ENCODE data around the gene PPP6R1. TPM values are rescaled to one million over a fixed set of nuclear protein-coding genes. Genes with fewer than 3 reads are reported as not detected.

The PPP6R1 gene
- polyA plus RNA-seq, 3 donors: 16.9 to 91.3 (median 22.0) TPM

DNA sequence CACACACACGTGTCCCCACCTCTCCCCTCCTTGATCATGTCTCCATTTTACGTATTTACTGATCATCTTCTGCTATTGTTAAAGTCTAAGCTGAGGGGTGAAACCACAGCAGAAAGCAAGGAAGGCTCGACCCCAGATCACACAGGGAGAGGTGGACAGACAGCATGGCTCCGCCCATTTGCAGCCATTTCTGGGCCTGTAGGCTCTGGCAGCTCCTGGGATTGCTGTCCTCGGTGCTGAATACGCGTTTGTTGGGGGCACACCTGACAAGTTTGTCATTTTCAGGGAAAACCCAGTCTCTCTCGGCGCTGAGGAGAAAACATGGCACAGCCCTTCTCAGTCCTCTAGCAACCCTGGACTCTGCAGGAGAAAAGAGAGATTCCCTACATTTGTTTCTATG, 38.3 kb downstream of the PPP6R1 start:
- Histone ChIP-seq H3K9me3 (replicated peaks in 1 of 2; ENCODE audit: control insufficient read depth in 1 of 2, insufficient read depth in 1 of 2, low read length in 2 of 2) (peaks cover 8% of the 10 kb centered on the region in 2 donors), H3K4me3 (replicated peaks in 1 of 3; ENCODE audit: low read depth in 2 of 3, low read length in 3 of 3) (no peak overlapping the region), H3K9ac (ENCODE audit: insufficient read depth, low read length, poor library complexity, severe bottlenecking) (no peak overlapping the region), H3K79me2 (ENCODE audit: insufficient read depth, low read length) (no peaks in the 10 kb centered on the region), H3K36me3 (replicated peaks in 1 of 2; ENCODE audit: control insufficient read depth in 1 of 2, insufficient read depth in 2 of 2, low read length in 2 of 2) (peaks cover 2 to 7% of the 10 kb centered on the region in 2 donors), H4K20me1 (ENCODE audit: insufficient read depth, low read length) (peaks cover 46% of the 10 kb centered on the region), H3K27ac (ENCODE audit: low read depth in 1 of 2, low read length in 2 of 2) (no peak overlapping the region), H3K4me2 (replicated peaks; ENCODE audit: extremely low read depth, low read length, poor library complexity, severe bottlenecking) (no peak overlapping the region), H2AFZ (ENCODE audit: insufficient read depth, low read depth, low read length, poor library complexity, severe bottlenecking) (no peak overlapping the region), H3K27me3 (ENCODE audit: control insufficient read depth in 2 of 2, insufficient read depth in 2 of 2, low read length in 2 of 2) (no peaks in the 10 kb centered on the region), H3K4me1 (ENCODE audit: control insufficient read depth in 1 of 2, insufficient read depth in 2 of 2, low read length in 2 of 2) (peaks cover 12 to 17% of the 10 kb centered on the region in 2 donors)
- TF ChIP-seq, protein P1, sequence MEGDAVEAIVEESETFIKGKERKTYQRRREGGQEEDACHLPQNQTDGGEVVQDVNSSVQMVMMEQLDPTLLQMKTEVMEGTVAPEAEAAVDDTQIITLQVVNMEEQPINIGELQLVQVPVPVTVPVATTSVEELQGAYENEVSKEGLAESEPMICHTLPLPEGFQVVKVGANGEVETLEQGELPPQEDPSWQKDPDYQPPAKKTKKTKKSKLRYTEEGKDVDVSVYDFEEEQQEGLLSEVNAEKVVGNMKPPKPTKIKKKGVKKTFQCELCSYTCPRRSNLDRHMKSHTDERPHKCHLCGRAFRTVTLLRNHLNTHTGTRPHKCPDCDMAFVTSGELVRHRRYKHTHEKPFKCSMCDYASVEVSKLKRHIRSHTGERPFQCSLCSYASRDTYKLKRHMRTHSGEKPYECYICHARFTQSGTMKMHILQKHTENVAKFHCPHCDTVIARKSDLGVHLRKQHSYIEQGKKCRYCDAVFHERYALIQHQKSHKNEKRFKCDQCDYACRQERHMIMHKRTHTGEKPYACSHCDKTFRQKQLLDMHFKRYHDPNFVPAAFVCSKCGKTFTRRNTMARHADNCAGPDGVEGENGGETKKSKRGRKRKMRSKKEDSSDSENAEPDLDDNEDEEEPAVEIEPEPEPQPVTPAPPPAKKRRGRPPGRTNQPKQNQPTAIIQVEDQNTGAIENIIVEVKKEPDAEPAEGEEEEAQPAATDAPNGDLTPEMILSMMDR (IDR thresholded peaks at IDR 0.05): no peak
- Mint-ChIP-seq H3K27ac (peak overlapping the region in 1 of 7 donors; percentile 40), H3K36me3 (peaks cover 4 to 14% of the 10 kb centered on the region in 2 donors), H3K4me1 (peaks cover 13% of the 10 kb centered on the region), H3K27me3 (ENCODE audit: low read depth in 3 of 3) (peaks cover 0 to 6% (median 6%) of the 10 kb centered on the region in 3 donors), H3K4me3 (no peak overlapping the region), H3K9me3 (peaks cover 5 to 10% (median 8%) of the 10 kb centered on the region in 7 donors)
- intact Hi-C loops (cut with micrococcal nuclease): no loop called here
- 90% methylated on average over 6 of the region's 9 CpGs for WGBS (ENCODE audit: insufficient coverage)
- DNase-seq: no peak

DNA sequence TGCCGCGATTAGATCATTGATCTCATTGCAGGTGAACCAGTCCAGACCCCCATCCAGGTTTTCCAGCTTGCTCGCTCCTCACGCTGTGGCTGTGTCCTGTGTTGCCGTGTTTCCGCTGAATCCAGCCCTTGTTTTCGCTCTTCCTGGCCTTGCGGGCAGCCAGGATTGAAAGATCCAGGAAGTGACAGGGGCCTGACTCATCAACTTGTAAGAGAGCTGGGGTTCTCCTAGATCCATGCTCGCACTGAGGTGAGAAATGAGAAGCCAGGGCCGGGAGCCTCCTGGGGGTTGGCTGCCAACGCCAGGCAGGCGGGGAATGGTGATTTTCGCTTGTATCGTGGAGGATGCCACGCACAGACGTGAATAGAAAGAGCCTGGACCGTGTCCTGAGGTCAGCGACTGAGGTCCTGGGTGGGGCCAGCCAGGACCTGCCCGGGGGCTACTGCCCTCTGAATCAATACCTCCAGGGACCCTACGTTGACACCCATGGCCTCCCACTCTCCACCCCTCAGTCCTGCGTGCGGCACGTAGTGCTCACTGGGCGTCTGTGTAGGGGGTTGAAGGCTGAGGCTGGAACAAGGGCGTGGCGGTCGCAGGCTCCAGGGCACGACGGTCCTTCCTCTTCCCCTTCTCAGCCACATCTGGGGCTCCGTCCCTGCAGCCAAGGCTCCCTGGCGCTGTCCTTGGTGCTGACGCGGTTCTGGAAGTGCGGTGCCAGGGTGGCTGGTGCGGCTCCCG, 42.2 kb downstream of the PPP6R1 start:
- Mint-ChIP-seq H3K9me3 (peaks cover 16 to 27% (median 22%) of the 10 kb centered on the region in 7 donors), H3K36me3 (peaks cover 0 to 4% of the 10 kb centered on the region in 2 donors), H3K27ac (peak overlapping the region; percentile 85 to 97 (median 94)), H3K4me3 (peak overlapping the region; percentile 74 to 88), H3K27me3 (ENCODE audit: low read depth in 3 of 3) (peaks cover 10 to 14% (median 10%) of the 10 kb centered on the region in 3 donors), H3K4me1 (peaks cover 12% of the 10 kb centered on the region)
- H3K36me3 ChIP-seq (replicated peaks in 1 of 2; ENCODE audit: control insufficient read depth in 1 of 2, insufficient read depth in 2 of 2, low read length in 2 of 2): no peaks in the 10 kb centered on the region
- H3K27me3 ChIP-seq (ENCODE audit: control insufficient read depth in 2 of 2, insufficient read depth in 2 of 2, low read length in 2 of 2): no peaks in the 10 kb centered on the region
- peak overlapping the region; percentile 53 to 83 for H3K27ac ChIP-seq (ENCODE audit: low read depth in 1 of 2, low read length in 2 of 2)
- peaks cover 12 to 17% of the 10 kb centered on the region in 2 donors for H3K4me1 ChIP-seq (ENCODE audit: control insufficient read depth in 1 of 2, insufficient read depth in 2 of 2, low read length in 2 of 2)
- peak overlapping the region; percentile 68 for H3K4me2 ChIP-seq (replicated peaks; ENCODE audit: extremely low read depth, low read length, poor library complexity, severe bottlenecking)
- 7% methylated on average over 27 of the region's 36 CpGs for WGBS (ENCODE audit: insufficient coverage)
- peaks cover 18% of the 10 kb centered on the region for H4K20me1 ChIP-seq (ENCODE audit: insufficient read depth, low read length)
- H2AFZ ChIP-seq (ENCODE audit: insufficient read depth, low read depth, low read length, poor library complexity, severe bottlenecking): peak overlapping the region; percentile 43
- peak overlapping the region; percentile 42 for H3K9ac ChIP-seq (ENCODE audit: insufficient read depth, low read length, poor library complexity, severe bottlenecking)
- peak overlapping the region; percentile 1 to 61 (median 41) for H3K4me3 ChIP-seq (replicated peaks in 1 of 3; ENCODE audit: low read depth in 2 of 3, low read length in 3 of 3)
- TF ChIP-seq, protein P1 (IDR thresholded peaks at IDR 0.05): no peak
- DNase-seq: peak; percentile 75 to 91 (median 83)
- H3K9me3 ChIP-seq (replicated peaks in 1 of 2; ENCODE audit: control insufficient read depth in 1 of 2, insufficient read depth in 1 of 2, low read length in 2 of 2): peaks cover 14 to 16% of the 10 kb centered on the region in 2 donors
- intact Hi-C loops (cut with micrococcal nuclease): loop anchor here (1.0 to 5.0 kb wide), 2 partner anchors 41 to 43 kb away; partner anchors contain the start of gene PPP6R1 (in 2 of the 2)
- H3K79me2 ChIP-seq (ENCODE audit: insufficient read depth, low read length): no peaks in the 10 kb centered on the region

Data from CD14-positive monocyte (primary cell).